Pulmonary artery endothelial cell (primary cell): ENCODE measurements around the gene LRRC3B. TPM values are rescaled to one million over a fixed set of nuclear protein-coding genes. Genes with fewer than 3 reads are reported as not detected.

Source experiments
- DNase-seq: peaks from one replicate; pipeline ENCODE4 v3.0.0-alpha.2; 2011; ENCODE audit warnings: low read depth, low spot score
- total RNA-seq: library from RNA; depleted of rRNA; stranded (reverse); fragments of >200 nt; gene quantifications from 2 replicates; pipeline ENCODE4 v1.2.3, GENCODE V29; 2014

Gene LRRC3B
- total RNA-seq, 1 donor from 2014 or later, result not detected

GRCh38 chr3:26708501-26708900 lies 85.9 kb downstream of the LRRC3B start:
- DNase-seq, result no peak

- no peak for DNase-seq
Measured at GRCh38 chr3:26712211-26713026, 89.8 kb downstream of the LRRC3B start.

GRCh38 chr3:26713091-26713490 lies 90.5 kb downstream of the LRRC3B start:
- no peak for DNase-seq

- no peak for DNase-seq
Measured at GRCh38 chr3:26714485-26714884, 91.9 kb downstream of the LRRC3B start.

GRCh38 chr3:26715431-26715830 lies 92.9 kb downstream of the LRRC3B start:
- DNase-seq, result no peak

- DNase-seq, result no peak
Measured at GRCh38 chr3:26718315-26718714, 95.7 kb downstream of the LRRC3B start.

GRCh38 chr3:26719134-26719533 lies 96.6 kb downstream of the LRRC3B start:
- no peak for DNase-seq

GRCh38 chr3:26721047-26721446 lies 98.5 kb downstream of the LRRC3B start:
- DNase-seq, result no peak

GRCh38 chr3:26731843-26732242 lies 109.3 kb downstream of the LRRC3B start:
- no peak for DNase-seq

GRCh38 chr3:26750263-26750662 lies 127.7 kb downstream of the LRRC3B start:
- no peak for DNase-seq

GRCh38 chr3:26752466-26752865 lies 129.9 kb downstream of the LRRC3B start:
- DNase-seq, result no peak

- DNase-seq, result no peak
Measured at GRCh38 chr3:26753095-26753494, 130.5 kb downstream of the LRRC3B start.

GRCh38 chr3:26757978-26758377 lies 135.4 kb downstream of the LRRC3B start:
- DNase-seq, result no peak
